ENCODE measurements around the gene PYGB.

Gene PYGB

DNA sequence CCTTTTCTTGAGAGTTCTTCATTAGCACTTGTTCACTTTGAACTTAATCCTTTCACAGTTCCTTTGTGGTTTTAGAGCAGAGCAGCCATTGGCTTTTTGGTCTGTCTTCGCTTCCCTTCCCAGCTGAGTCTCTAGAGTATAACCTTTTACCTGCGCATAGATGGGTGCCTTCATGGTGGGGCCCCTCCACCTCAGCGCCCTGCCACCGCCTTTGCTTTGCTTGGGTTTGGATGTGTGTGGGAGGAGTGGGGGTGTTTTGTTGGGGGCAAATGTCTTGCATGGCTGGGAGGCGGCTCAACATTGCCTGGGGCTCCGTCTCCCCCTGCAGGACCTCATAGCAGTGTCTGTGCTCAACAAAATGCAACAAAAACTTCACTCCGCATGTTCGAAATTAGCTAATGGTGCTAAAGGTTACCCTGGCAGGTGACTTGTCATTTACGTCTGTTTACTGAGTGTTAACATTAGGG lies 11.9 kb downstream of the PYGB start:
- TF ChIP-seq USF1 (IDR thresholded peaks at IDR 0.05) (no peak), CEBPB (IDR thresholded peaks at IDR 0.05) (no peak), EP300 (IDR thresholded peaks at IDR 0.05; ENCODE audit: borderline replicate concordance) (no peak), ZBTB7A (IDR thresholded peaks at IDR 0.05; ENCODE audit: low read depth) (no peak), EGR1 (IDR thresholded peaks at IDR 0.05) (no peak), CREB1 (IDR thresholded peaks at IDR 0.05; ENCODE audit: low read depth) (no peak), TEAD4 (IDR thresholded peaks at IDR 0.05) (no peak), NFIC (IDR thresholded peaks at IDR 0.05) (no peak), FOXM1 (IDR thresholded peaks at IDR 0.05; ENCODE audit: borderline replicate concordance, low read depth) (no peak)
- TF ChIP-seq, protein P1, sequence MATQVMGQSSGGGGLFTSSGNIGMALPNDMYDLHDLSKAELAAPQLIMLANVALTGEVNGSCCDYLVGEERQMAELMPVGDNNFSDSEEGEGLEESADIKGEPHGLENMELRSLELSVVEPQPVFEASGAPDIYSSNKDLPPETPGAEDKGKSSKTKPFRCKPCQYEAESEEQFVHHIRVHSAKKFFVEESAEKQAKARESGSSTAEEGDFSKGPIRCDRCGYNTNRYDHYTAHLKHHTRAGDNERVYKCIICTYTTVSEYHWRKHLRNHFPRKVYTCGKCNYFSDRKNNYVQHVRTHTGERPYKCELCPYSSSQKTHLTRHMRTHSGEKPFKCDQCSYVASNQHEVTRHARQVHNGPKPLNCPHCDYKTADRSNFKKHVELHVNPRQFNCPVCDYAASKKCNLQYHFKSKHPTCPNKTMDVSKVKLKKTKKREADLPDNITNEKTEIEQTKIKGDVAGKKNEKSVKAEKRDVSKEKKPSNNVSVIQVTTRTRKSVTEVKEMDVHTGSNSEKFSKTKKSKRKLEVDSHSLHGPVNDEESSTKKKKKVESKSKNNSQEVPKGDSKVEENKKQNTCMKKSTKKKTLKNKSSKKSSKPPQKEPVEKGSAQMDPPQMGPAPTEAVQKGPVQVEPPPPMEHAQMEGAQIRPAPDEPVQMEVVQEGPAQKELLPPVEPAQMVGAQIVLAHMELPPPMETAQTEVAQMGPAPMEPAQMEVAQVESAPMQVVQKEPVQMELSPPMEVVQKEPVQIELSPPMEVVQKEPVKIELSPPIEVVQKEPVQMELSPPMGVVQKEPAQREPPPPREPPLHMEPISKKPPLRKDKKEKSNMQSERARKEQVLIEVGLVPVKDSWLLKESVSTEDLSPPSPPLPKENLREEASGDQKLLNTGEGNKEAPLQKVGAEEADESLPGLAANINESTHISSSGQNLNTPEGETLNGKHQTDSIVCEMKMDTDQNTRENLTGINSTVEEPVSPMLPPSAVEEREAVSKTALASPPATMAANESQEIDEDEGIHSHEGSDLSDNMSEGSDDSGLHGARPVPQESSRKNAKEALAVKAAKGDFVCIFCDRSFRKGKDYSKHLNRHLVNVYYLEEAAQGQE (IDR thresholded peaks at IDR 0.05; ENCODE audit: low read depth): no peak

GRCh38 chr20:25269057-25269832 lies 21.4 kb downstream of the PYGB start:
- TF ChIP-seq FOXM1 (IDR thresholded peaks at IDR 0.05; ENCODE audit: borderline replicate concordance, low read depth) (no peak), EP300 (IDR thresholded peaks at IDR 0.05; ENCODE audit: borderline replicate concordance) (no peak), TAF1 (IDR thresholded peaks at IDR 0.05; ENCODE audit: low read depth) (no peak), CREB1 (IDR thresholded peaks at IDR 0.05; ENCODE audit: low read depth) (no peak), YY1 (IDR thresholded peaks at IDR 0.05; ENCODE audit: low read depth) (no peak), EGR1 (IDR thresholded peaks at IDR 0.05) (no peak), NFIC (IDR thresholded peaks at IDR 0.05) (no peak), ZBTB7A (IDR thresholded peaks at IDR 0.05; ENCODE audit: low read depth) (no peak), MAX (IDR thresholded peaks at IDR 0.05) (no peak), TEAD4 (IDR thresholded peaks at IDR 0.05) (no peak)
- TF ChIP-seq, protein P1 (IDR thresholded peaks at IDR 0.05; ENCODE audit: low read depth): no peak

DNA sequence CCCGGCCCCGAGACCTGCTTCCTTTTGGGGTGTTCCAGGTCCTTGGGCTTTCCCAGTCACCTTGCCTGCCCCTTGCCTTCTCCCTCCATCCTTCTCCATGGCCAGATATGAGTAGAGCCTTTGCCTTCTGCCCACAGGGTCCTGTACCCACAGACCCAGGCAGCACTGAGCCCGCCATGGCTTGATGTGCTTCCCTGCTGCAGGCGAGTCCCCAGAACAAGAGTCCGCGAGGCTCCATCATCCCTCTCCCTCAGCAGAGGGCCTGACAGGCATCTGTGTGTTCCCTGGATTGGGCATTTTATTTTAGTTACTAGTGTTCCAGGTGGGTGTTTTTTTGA lies 21.9 kb downstream of the PYGB start:
- TF ChIP-seq CREB1 (IDR thresholded peaks at IDR 0.05; ENCODE audit: low read depth) (no peak), FOXM1 (IDR thresholded peaks at IDR 0.05; ENCODE audit: borderline replicate concordance, low read depth) (no peak), EGR1 (IDR thresholded peaks at IDR 0.05) (no peak), RAD21 (IDR thresholded peaks at IDR 0.05; ENCODE audit: low read depth) (no peak), TAF1 (IDR thresholded peaks at IDR 0.05; ENCODE audit: low read depth) (no peak), ZBTB7A (IDR thresholded peaks at IDR 0.05; ENCODE audit: low read depth) (no peak), USF1 (IDR thresholded peaks at IDR 0.05) (no peak), NFIC (IDR thresholded peaks at IDR 0.05) (no peak), TCF12 (IDR thresholded peaks at IDR 0.05; ENCODE audit: low read depth) (no peak), CEBPB (IDR thresholded peaks at IDR 0.05) (no peak), TEAD4 (IDR thresholded peaks at IDR 0.05) (no peak), YY1 (IDR thresholded peaks at IDR 0.05; ENCODE audit: low read depth) (no peak), MAX (IDR thresholded peaks at IDR 0.05) (no peak), EP300 (IDR thresholded peaks at IDR 0.05; ENCODE audit: borderline replicate concordance) (no peak)
- TF ChIP-seq, protein P1 (IDR thresholded peaks at IDR 0.05; ENCODE audit: low read depth): no peak

DNA sequence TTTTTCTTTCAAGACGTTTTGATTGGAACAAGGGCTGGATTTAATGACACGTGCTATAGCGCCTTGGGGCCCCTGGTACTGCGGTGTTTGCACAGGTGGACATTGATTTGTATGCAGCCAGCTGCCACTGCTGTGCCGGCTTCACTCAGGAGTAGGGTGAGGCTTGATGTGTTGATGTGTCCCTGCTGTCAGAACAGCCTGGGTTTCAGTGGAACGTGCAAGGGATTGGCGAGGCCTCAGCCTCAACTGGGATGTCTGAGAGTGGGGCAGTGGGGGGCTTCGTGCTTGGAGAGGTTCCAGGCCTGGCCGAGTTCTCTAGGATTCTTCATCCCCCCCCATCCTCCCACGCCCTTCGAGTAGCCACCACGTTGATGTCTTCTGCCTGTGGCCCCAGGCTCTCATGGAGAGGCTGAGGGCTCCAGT lies 23.0 kb downstream of the PYGB start:
- no peak for TF ChIP-seq CEBPB (IDR thresholded peaks at IDR 0.05)
- TF ChIP-seq, protein P1 (IDR thresholded peaks at IDR 0.05; ENCODE audit: low read depth): no peak
- TF ChIP-seq TCF12 (IDR thresholded peaks at IDR 0.05; ENCODE audit: low read depth): no peak
- TF ChIP-seq CREB1 (IDR thresholded peaks at IDR 0.05; ENCODE audit: low read depth): no peak
- TF ChIP-seq ZBTB7A (IDR thresholded peaks at IDR 0.05; ENCODE audit: low read depth): no peak
- TF ChIP-seq USF1 (IDR thresholded peaks at IDR 0.05): no peak
- TF ChIP-seq YY1 (IDR thresholded peaks at IDR 0.05; ENCODE audit: low read depth): no peak
- no peak for TF ChIP-seq TAF1 (IDR thresholded peaks at IDR 0.05; ENCODE audit: low read depth)
- no peak for TF ChIP-seq TEAD4 (IDR thresholded peaks at IDR 0.05)
- no peak for TF ChIP-seq MAX (IDR thresholded peaks at IDR 0.05)
- no peak for TF ChIP-seq EP300 (IDR thresholded peaks at IDR 0.05; ENCODE audit: borderline replicate concordance)
- no peak for TF ChIP-seq EGR1 (IDR thresholded peaks at IDR 0.05)
- no peak for TF ChIP-seq FOXM1 (IDR thresholded peaks at IDR 0.05; ENCODE audit: borderline replicate concordance, low read depth)
- no peak for TF ChIP-seq NFIC (IDR thresholded peaks at IDR 0.05)
- no peak for TF ChIP-seq RAD21 (IDR thresholded peaks at IDR 0.05; ENCODE audit: low read depth)

All from Ishikawa (cell line).